Measurements from ENCODE around the gene PELO. TPM values are rescaled to one million over a fixed set of nuclear protein-coding genes. Genes with fewer than 3 reads are reported as not detected.
A peak's percentile ranks its signal among the peaks of the same experiment; 100 is the strongest.

The PELO gene
- total RNA-seq, 4 donors from 2014 or later: 10.2 to 22.3 (median 12.9) TPM

GRCh38 chr5:52783226-52783959, 4.3 kb upstream of the PELO start:
- no peak for TF ChIP-seq CTCF (IDR thresholded peaks at IDR 0.05)
- no peak for TF ChIP-seq POLR2A (IDR thresholded peaks at IDR 0.05)
- Histone ChIP-seq H3K36me3 (no peaks in the 10 kb centered on the region), H3K9me3 (no peaks in the 10 kb centered on the region), H3K27ac (no peak overlapping the region), H3K27me3 (no peaks in the 10 kb centered on the region), H3K4me3 (no peak overlapping the region), H3K4me1 (peaks cover 0 to 6% (median 0%) of the 10 kb centered on the region in 4 donors)
- DNase-seq: peak in 1 of 3 donors; percentile 49

- H3K27ac ChIP-seq: no peak overlapping the region
- H3K27me3 ChIP-seq: no peaks in the 10 kb centered on the region
- no peaks in the 10 kb centered on the region for H3K36me3 ChIP-seq
- no peak for TF ChIP-seq CTCF (IDR thresholded peaks at IDR 0.05)
- no peak for TF ChIP-seq POLR2A (IDR thresholded peaks at IDR 0.05)
- H3K4me3 ChIP-seq: no peak overlapping the region
- no peak for DNase-seq
- H3K9me3 ChIP-seq: no peaks in the 10 kb centered on the region
- peaks cover 0 to 6% (median 0%) of the 10 kb centered on the region in 4 donors for H3K4me1 ChIP-seq
These were observed 3.0 kb upstream of the PELO start for GRCh38 chr5:52784737-52785136.

GRCh38 chr5:52786391-52786790, 1.3 kb upstream of the PELO start:
- no peak for TF ChIP-seq POLR2A (IDR thresholded peaks at IDR 0.05)
- no peak for TF ChIP-seq CTCF (IDR thresholded peaks at IDR 0.05)
- Histone ChIP-seq H3K36me3 (no peaks in the 10 kb centered on the region), H3K9me3 (no peaks in the 10 kb centered on the region), H3K27me3 (no peaks in the 10 kb centered on the region), H3K4me3 (no peak overlapping the region), H3K4me1 (peaks cover 0 to 11% (median 0%) of the 10 kb centered on the region in 4 donors), H3K27ac (no peak overlapping the region)
- DNase-seq: no peak

GRCh38 chr5:52786949-52787599, 642 bp upstream of the PELO start:
- H3K4me1 ChIP-seq: peaks cover 0 to 11% (median 0%) of the 10 kb centered on the region in 4 donors
- DNase-seq: peak in 2 of 3 donors; percentile 21 to 81
- H3K27ac ChIP-seq: peak overlapping the region; percentile 68 to 93 (median 78)
- H3K27me3 ChIP-seq: no peaks in the 10 kb centered on the region
- H3K4me3 ChIP-seq: peak overlapping the region; percentile 39 to 84 (median 64)
- H3K9me3 ChIP-seq: no peaks in the 10 kb centered on the region
- peak in 4 of 6 experiments; percentile 43 to 67 (median 53) for TF ChIP-seq CTCF (IDR thresholded peaks at IDR 0.05)
- TF ChIP-seq POLR2A (IDR thresholded peaks at IDR 0.05): no peak
- no peaks in the 10 kb centered on the region for H3K36me3 ChIP-seq

GRCh38 chr5:52788505-52788821, 747 bp downstream of the PELO start:
- Histone ChIP-seq H3K4me1 (peaks cover 0 to 11% (median 0%) of the 10 kb centered on the region in 4 donors), H3K36me3 (no peaks in the 10 kb centered on the region), H3K9me3 (no peaks in the 10 kb centered on the region), H3K4me3 (peak overlapping the region; percentile 39 to 84 (median 64)), H3K27me3 (no peaks in the 10 kb centered on the region), H3K27ac (peak overlapping the region; percentile 68 to 93 (median 78))
- DNase-seq: no peak
- TF ChIP-seq CTCF (IDR thresholded peaks at IDR 0.05) (no peak), POLR2A (IDR thresholded peaks at IDR 0.05) (no peak)
